GM20000 (cell line): ENCODE data around the gene ZBTB8OS.

Experiments used
- DNase-seq: peaks from one replicate; pipeline ENCODE4 v3.0.0; 2012; ENCODE audit warnings: low spot score
- CTCF ChIP-seq: IDR thresholded peaks from 2 replicates; pipeline ENCODE4 v1.5.1; 2012; ENCODE audit warnings: mild to moderate bottlenecking, control low read depth; ENCODE audit errors: extremely low read depth, missing control alignments

ZBTB8OS gene

GRCh38 chr1:32627596-32628162 is 22.7 kb downstream of the ZBTB8OS start:
- peak; percentile 64 for DNase-seq
- TF ChIP-seq CTCF: no peak

GRCh38 chr1:32626176-32626575 is 24.2 kb downstream of the ZBTB8OS start:
- DNase-seq: no peak
- TF ChIP-seq CTCF: no peak

- TF ChIP-seq CTCF: no peak
- no peak for DNase-seq
These were observed 26.6 kb downstream of the ZBTB8OS start for GRCh38 chr1:32623775-32624174.

- DNase-seq: no peak
- TF ChIP-seq CTCF: no peak
These were observed 27.3 kb downstream of the ZBTB8OS start for GRCh38 chr1:32622806-32623681.

- TF ChIP-seq CTCF: no peak
- no peak for DNase-seq
These were observed 28.1 kb downstream of the ZBTB8OS start for GRCh38 chr1:32622205-32622604.

GRCh38 chr1:32619701-32620485 is 30.5 kb downstream of the ZBTB8OS start:
- no peak for TF ChIP-seq CTCF
- DNase-seq: peak; percentile 57
